HG03442 (cell line): ENCODE data around the gene CREG1.
"Not testable (repeated sequence)": the region's sequence is repeated elsewhere in the genome, so short reads cannot be mapped to it uniquely, and the experiment has no call there.

Experiments used
- ATAC-seq: cut with Tn5 transposase; IDR thresholded peaks from one replicate; pipeline ENCODE4 v1.9.1; 2021; ENCODE audit warnings: mild to moderate bottlenecking, moderate library complexity; ENCODE audit not compliant: unreplicated experiment

The CREG1 gene

DNA sequence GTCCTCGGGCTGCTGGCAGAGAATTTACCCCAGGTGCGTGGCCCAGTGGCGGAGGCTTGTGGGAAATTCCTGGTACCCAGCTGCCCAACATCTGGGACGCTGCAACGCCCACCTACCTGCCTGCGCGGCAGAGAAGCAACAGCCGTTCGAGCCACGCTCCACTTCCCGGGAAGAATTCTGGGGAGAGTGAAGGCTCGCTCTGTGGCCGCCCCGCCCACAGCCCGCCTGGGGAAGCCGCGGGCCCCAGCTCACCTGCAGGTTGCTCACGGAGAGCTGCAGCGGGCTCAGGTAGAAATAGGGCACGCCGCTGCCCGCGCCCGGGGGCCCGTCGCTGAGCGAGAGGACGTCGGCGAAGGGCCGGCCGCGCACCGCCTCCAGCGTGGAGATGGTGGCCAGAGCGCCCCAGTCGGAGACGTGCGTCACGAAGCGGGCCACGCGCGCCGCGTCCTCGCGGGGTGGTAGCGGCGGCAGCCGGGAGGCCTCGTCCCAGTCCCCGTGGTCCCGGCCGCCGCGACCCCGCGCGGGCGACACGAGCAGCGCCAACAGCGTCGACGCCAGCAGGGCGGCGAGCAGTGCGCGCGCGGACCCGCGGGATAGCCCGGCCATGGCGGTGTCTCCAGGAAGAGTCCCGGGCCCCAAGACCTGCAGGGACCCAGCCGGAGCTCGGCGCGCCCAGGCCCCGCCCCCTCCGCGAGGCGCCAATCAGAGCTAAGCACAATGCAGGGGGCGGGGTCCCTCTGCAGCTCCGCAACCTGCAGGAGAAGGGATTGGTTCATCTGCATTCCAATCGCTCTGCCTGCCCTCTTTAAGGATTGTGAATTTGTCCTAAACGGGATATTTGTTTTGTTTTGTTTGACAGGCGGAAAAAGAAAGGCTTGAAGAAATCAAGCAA lies at the start of gene CREG1:
CREG1 (minus strand) TSS at position 627 of the 892 bp plus-strand sequence.
- ATAC-seq: peak; percentile 97

- ATAC-seq: no peak
These were observed 49.3 kb upstream of the CREG1 start for GRCh38 chr1:167602840-167603239.

GRCh38 chr1:167601442-167602383 lies 48.2 kb upstream of the CREG1 start:
- ATAC-seq: no peak

GRCh38 chr1:167599957-167600581 lies 46.5 kb upstream of the CREG1 start:
- peak; percentile 74 for ATAC-seq

DNA sequence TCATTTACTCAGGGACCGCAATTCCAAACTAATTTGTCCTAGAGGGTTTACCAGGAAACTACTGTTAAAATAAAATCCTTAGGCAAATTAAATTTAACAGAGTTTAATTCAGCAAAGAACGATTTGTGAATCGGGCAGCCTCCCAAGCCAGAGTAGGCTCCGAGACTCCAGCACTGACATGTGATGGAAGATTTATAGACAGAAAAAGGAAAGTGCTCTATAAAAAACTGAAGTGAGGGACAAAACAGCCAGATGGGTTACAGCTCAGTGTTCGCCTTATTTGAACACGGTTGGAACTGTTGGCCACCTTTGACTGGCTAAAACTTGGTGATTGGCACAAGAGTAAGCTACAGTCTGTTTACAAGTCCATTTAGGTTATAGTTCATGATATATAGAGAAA lies 41.3 kb upstream of the CREG1 start:
- ATAC-seq: no peak

DNA sequence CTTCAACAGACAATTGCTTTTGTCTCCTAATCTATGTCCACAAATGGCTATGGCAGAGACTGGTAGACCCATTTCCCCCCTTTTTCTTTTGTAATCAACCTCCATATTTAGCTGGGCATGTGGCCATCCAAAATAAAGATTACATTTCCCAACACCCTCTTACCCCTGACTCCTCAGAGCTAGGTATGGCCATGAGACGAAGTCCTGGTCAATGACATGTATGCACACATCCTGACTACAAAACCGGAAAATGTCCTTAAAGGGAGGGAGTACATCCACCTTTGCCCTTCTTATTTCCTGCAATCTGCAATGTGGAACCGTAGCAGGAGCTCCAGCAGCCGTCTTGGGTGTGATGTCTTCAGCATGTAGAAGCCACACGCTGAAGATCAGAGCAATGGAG lies 40.3 kb upstream of the CREG1 start:
- ATAC-seq: no peak

GRCh38 chr1:167592475-167592874 lies 38.9 kb upstream of the CREG1 start:
- no peak for ATAC-seq

DNA sequence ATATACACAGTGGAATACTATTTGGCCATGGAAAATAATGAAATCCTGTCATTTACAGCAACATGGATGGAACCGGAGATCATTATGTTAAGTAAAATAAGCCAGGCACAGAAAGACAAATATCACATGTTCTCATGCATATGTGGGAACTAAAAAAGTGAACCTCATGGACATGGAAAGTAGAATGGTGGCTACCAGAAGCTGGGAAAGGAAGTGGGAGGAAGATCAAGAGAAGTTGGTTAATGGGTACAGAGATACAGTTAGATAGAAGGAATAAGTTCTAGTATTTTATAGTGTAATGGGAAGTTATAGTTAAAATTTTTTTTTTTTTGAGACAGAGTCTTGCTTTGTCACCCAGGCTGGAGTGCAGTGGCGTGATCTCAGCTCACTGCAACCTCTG lies 34.8 kb upstream of the CREG1 start:
- no peak for ATAC-seq

GRCh38 chr1:167587872-167588271 lies 34.3 kb upstream of the CREG1 start:
- ATAC-seq: no peak

DNA sequence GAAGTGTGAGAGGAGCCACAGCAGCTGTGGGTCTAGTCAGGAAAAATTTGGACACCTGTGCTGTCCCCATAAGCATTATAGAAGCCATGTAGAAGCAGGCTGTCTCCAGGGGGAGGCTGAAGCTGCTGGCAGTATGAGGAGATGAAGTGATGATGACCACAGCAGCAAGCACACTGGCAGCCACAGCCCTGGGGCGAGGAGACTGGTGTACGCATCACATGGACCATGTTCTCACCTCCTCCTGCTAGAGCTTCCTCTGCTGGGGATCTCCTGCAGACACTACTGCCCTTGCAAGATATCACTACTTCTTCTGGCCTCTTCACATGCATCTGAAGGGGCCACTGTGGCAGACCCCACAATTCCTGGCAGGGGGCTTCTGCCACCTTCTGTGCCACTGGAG lies 33.8 kb upstream of the CREG1 start:
- ATAC-seq: no peak

DNA sequence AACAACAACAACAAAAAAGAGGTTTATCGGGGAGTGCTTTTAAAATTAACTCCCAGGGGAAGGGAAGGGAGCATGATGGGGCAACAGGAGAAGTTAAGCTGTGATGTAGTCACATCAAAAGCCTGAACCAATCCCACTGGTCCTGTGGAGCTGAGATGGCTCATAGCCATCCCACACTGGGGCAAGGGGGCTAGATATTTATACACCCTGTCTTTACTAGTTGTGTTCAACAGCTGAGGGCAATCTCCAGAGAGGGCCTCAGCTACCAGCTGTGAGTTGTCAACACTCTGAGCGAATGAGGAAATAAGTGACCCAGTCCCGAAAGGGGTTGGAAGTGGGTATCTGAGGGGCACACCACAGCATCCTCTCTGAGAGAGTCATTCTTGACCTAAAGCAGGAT lies 31.0 kb upstream of the CREG1 start:
- no peak for ATAC-seq

DNA sequence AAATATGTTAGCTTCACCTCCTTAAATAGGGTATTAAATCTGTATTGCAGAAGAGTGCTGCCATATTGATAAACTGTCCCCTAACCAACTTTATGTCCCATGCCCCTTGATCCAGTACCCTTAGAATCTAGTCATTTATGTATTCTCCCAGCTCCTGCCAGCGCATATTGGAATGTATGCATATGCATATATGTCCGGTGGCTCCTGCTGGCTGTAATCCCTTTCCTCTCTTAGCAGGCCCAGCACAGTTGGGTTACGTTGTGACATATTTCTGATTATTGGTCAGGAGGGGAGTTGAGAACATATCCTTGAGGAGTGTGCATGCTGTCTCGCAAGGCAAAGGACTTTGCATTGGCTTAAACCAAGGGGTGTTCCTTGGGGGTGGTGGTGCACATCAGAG lies 29.2 kb upstream of the CREG1 start:
- ATAC-seq: no peak

GRCh38 chr1:167582064-167582463 lies 28.5 kb upstream of the CREG1 start:
- no peak for ATAC-seq

- no peak for ATAC-seq
These were observed 26.4 kb upstream of the CREG1 start for GRCh38 chr1:167579986-167580385.

- no peak for ATAC-seq
These were observed 25.5 kb upstream of the CREG1 start for GRCh38 chr1:167578939-167579521.

DNA sequence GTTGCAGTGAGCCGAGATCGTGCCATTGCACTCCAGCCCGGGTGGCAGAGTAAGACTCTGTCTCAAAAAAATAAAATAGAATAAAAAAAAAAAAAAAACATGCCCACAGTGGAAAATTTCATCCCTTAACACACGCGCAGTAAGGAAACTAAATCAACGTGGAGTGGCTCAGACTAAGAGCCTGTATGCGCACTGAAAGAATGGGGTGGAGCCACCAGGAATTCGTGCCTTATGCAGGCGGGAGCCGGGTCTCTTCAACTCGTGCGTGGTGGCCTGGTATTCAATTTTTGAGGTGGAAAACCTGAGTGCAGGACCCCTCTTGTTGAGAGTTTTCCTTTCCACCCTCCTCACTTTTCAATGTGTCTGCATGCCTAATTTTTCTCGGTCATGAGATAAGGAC lies 22.1 kb upstream of the CREG1 start:
- ATAC-seq: no peak

DNA sequence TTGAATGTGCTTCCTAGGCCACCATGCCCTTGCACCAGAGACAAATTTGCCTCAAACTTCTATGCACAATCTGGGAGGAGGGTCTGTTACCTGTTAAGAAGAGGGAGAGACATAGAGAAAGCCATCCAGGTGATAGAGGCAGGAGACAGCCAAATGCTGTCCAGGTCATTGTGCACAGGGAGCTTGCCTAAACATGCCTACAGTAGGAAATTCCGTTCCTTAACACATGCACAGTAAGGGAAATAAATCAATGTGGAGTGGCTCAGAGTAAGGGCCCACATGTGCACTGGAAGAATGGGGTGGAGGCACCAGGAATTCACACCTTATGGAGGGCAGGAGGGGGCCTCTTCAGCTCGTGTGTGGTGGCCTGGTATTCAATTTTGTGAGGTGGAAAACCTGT lies 19.5 kb upstream of the CREG1 start:
- no peak for ATAC-seq

- not testable (repeated sequence) for ATAC-seq
These were observed 17.1 kb upstream of the CREG1 start for GRCh38 chr1:167570712-167571111.

GRCh38 chr1:167567663-167568062 lies 14.1 kb upstream of the CREG1 start:
- ATAC-seq: no peak

GRCh38 chr1:167566766-167567165 lies 13.2 kb upstream of the CREG1 start:
- no peak for ATAC-seq

- no peak for ATAC-seq
These were observed 12.4 kb upstream of the CREG1 start for GRCh38 chr1:167565922-167566321.
